ENCODE measurements around the gene AKAP8.
"Not testable (repeated sequence)": the region's sequence is repeated elsewhere in the genome, so short reads cannot be mapped to it uniquely, and the experiment has no call there.

Gene AKAP8

DNA sequence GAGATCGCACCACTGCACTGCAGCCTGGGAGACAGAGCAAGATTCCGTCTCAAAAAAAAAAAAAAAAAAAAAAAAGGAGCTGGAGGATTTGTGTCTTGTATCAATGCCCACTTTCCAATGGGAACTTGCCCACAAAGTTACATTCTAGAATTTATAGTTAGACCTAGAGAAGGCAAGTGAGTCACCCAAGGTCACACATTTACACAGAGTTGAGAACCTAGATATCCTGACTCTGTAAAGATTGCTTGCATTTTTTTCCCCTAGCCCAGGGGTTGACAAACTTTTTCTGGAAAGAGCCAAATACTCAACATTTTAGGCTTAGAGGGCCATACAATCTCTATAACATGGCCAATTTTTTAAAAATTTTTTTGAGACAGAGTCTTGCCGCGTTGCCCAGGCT lies 39.5 kb downstream of the AKAP8 start:
- Histone ChIP-seq H3K27me3 (ENCODE audit: insufficient read depth, low read depth) (no peaks in the 10 kb centered on the region), H3K4me3 (IDR thresholded peaks at IDR 0.05; ENCODE audit: insufficient read depth, low read depth, low read length) (no peak overlapping the region), H2AFZ (ENCODE audit: low read depth) (no peak overlapping the region), H4K20me1 (ENCODE audit: insufficient read depth) (no peaks in the 10 kb centered on the region), H3K79me2 (ENCODE audit: insufficient read depth, low read depth) (peaks cover 4% of the 10 kb centered on the region; the same call in 1 of the 2 replicates), H3K27ac (no peak overlapping the region), H3K4me2 (no peak overlapping the region), H3K4me1 (ENCODE audit: low read depth, poor library complexity, severe bottlenecking) (no peaks in the 10 kb centered on the region), H3K9ac (no peak overlapping the region), H3K36me3 (ENCODE audit: insufficient read depth) (no peaks in the 10 kb centered on the region)
- TF ChIP-seq, protein P1, sequence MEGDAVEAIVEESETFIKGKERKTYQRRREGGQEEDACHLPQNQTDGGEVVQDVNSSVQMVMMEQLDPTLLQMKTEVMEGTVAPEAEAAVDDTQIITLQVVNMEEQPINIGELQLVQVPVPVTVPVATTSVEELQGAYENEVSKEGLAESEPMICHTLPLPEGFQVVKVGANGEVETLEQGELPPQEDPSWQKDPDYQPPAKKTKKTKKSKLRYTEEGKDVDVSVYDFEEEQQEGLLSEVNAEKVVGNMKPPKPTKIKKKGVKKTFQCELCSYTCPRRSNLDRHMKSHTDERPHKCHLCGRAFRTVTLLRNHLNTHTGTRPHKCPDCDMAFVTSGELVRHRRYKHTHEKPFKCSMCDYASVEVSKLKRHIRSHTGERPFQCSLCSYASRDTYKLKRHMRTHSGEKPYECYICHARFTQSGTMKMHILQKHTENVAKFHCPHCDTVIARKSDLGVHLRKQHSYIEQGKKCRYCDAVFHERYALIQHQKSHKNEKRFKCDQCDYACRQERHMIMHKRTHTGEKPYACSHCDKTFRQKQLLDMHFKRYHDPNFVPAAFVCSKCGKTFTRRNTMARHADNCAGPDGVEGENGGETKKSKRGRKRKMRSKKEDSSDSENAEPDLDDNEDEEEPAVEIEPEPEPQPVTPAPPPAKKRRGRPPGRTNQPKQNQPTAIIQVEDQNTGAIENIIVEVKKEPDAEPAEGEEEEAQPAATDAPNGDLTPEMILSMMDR (conservative IDR thresholded peaks at IDR 0.05; ENCODE audit: low read depth, low read length) = no peak

DNA sequence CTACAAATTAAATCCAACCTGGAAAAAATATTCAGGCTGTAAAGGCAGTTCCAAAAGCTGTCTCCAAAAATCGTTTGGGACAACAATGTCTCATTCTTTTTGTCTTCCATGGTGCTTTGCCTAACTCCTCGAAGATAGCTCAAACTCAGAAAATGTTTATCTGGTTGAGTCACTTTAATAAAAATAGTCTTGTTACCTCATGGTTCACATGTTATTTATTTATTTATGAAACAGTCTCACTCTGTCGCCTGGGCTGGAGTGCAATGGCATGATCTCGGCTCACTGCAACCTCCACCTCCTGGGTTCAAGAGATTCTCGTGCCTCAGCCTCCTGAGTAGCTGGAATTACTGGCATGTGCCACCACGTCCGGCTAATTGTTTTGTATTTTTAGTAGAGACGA lies 42.4 kb downstream of the AKAP8 start:
- H2AFZ ChIP-seq (ENCODE audit: low read depth) = no peak overlapping the region
- H3K79me2 ChIP-seq (ENCODE audit: insufficient read depth, low read depth) = peaks cover 15% of the 10 kb centered on the region
- H3K4me1 ChIP-seq (ENCODE audit: low read depth, poor library complexity, severe bottlenecking) = no peaks in the 10 kb centered on the region
- no peak overlapping the region for H3K27ac ChIP-seq
- H3K4me3 ChIP-seq (IDR thresholded peaks at IDR 0.05; ENCODE audit: insufficient read depth, low read depth, low read length) = no peak overlapping the region
- no peak overlapping the region for H3K4me2 ChIP-seq
- H3K27me3 ChIP-seq (ENCODE audit: insufficient read depth, low read depth) = no peaks in the 10 kb centered on the region
- no peak overlapping the region for H3K9ac ChIP-seq
- H4K20me1 ChIP-seq (ENCODE audit: insufficient read depth) = no peaks in the 10 kb centered on the region
- TF ChIP-seq, protein P1 (conservative IDR thresholded peaks at IDR 0.05; ENCODE audit: low read depth, low read length) = no peak
- H3K36me3 ChIP-seq (ENCODE audit: insufficient read depth) = no peaks in the 10 kb centered on the region

DNA sequence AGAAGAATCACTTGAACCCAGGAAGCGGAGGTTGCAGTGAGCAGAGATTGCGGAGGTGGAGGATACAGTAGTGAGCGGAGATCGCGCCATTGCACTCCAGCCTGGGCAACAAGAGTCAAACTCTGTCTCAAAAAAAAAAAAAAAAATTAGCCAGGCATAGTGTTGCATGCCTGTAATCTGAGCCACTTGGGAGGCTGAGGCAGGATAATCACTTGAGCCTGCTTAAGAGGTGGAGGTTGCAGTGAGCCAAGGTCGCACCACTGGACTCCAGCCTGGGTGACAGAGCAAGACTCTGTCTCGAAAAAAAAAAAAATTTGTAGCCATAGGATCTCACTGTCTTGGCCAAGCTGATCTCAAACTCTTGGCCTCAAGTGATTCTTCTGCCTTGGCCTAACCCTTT lies 43.6 kb downstream of the AKAP8 start:
- not testable (repeated sequence) for H4K20me1 ChIP-seq (ENCODE audit: insufficient read depth); H3K4me2 ChIP-seq; H3K27ac ChIP-seq; H3K27me3 ChIP-seq (ENCODE audit: insufficient read depth, low read depth); H2AFZ ChIP-seq (ENCODE audit: low read depth); H3K4me3 ChIP-seq (IDR thresholded peaks at IDR 0.05; ENCODE audit: insufficient read depth, low read depth, low read length); H3K9ac ChIP-seq; H3K36me3 ChIP-seq (ENCODE audit: insufficient read depth); H3K4me1 ChIP-seq (ENCODE audit: low read depth, poor library complexity, severe bottlenecking)
- peaks cover 21% of the 10 kb centered on the region for H3K79me2 ChIP-seq (ENCODE audit: insufficient read depth, low read depth)

DNA sequence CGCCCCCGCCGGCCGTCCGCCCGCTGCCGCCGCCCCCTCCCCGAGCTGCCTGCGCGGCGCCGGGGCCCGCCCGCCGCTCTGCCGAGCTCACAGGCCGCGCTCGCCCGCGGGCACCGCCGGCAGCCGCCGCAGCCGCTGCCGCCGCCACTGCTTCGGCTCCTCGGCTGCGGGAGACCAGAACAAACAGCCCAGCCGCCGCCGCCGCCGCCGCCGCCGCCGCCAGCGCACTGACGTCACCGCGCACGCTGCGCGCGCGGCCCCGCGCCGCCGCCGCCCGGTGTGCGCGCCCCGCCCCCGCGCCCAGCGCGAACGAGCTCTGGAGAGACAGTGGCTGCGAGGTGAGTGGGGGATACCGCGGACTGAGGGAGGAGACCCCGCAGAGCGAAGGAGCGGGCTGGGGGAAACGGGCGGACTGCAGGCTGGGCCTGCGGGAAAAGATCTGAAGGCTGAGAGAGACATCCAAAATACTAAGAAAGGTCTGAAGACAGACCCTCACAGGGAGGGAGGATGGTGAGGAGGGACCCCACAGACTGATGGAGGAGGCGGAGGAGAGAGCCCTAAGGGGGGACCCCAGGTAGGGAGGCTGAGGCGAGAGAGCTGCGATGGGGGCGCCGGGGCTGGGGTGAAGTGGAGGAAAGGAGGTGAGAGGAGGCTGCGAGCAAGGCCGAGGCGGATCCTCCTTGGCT lies 47.1 kb downstream of the AKAP8 start, which contains the start of gene BRD4:
Gene BRD4, minus strand, starts transcription at position 229 of the 686 bp plus-strand sequence. CDS start 59,440 bp downstream, outside the sequence.
- Histone ChIP-seq H3K27me3 (ENCODE audit: insufficient read depth, low read depth) (no peaks in the 10 kb centered on the region), H3K4me3 (IDR thresholded peaks at IDR 0.05; ENCODE audit: insufficient read depth, low read depth, low read length) (no peak within 1 kb of the TSS), H3K27ac (peak within 1 kb of the TSS; percentile 66), H3K79me2 (ENCODE audit: insufficient read depth, low read depth) (peaks cover 56% of the 10 kb centered on the region), H3K36me3 (ENCODE audit: insufficient read depth) (no peaks in the 10 kb centered on the region), H3K9ac (peak within 1 kb of the TSS; percentile 80), H4K20me1 (ENCODE audit: insufficient read depth) (peaks cover 36% of the 10 kb centered on the region), H3K4me1 (ENCODE audit: low read depth, poor library complexity, severe bottlenecking) (peaks cover 22% of the 10 kb centered on the region), H2AFZ (ENCODE audit: low read depth) (peak within 1 kb of the TSS; percentile 79), H3K4me2 (peak within 1 kb of the TSS; percentile 98)
- TF ChIP-seq, protein P1 (conservative IDR thresholded peaks at IDR 0.05; ENCODE audit: low read depth, low read length) = no peak
